Left renal cortex interstitium (tissue), 4 donors: Measurements from ENCODE around the gene DEPDC1B. TPM values are rescaled to one million over a fixed set of nuclear protein-coding genes. Genes with fewer than 3 reads are reported as not detected.
"Not testable (repeated sequence)": the region's sequence is repeated elsewhere in the genome, so short reads cannot be mapped to it uniquely, and the experiment has no call there.

Source experiments
- DNase-seq, 4 donors: peaks; one replicate each; pipeline ENCODE4 v3.0.0-alpha.2; 2013; ENCODE audit warnings: low read depth in 4 of 4, low spot score in 2 of 4, missing footprints in 1 of 4
- polyA plus RNA-seq, 4 donors: library from polyadenylated mRNA; unstranded; fragments of 120-200 nt; gene quantifications; one replicate each; pipeline ENCODE4 v1.2.1, GENCODE V29; 2013; ENCODE audit not compliant: insufficient read length in 4 of 4

Gene DEPDC1B, protein sequence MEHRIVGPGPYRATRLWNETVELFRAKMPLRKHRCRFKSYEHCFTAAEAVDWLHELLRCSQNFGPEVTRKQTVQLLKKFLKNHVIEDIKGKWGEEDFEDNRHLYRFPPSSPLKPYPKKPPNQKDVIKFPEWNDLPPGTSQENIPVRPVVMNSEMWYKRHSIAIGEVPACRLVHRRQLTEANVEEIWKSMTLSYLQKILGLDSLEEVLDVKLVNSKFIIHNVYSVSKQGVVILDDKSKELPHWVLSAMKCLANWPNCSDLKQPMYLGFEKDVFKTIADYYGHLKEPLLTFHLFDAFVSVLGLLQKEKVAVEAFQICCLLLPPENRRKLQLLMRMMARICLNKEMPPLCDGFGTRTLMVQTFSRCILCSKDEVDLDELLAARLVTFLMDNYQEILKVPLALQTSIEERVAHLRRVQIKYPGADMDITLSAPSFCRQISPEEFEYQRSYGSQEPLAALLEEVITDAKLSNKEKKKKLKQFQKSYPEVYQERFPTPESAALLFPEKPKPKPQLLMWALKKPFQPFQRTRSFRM
- polyA plus RNA-seq = 10 to 100 TPM; 23.8 to 29.0 (median 26.9) TPM

DNA sequence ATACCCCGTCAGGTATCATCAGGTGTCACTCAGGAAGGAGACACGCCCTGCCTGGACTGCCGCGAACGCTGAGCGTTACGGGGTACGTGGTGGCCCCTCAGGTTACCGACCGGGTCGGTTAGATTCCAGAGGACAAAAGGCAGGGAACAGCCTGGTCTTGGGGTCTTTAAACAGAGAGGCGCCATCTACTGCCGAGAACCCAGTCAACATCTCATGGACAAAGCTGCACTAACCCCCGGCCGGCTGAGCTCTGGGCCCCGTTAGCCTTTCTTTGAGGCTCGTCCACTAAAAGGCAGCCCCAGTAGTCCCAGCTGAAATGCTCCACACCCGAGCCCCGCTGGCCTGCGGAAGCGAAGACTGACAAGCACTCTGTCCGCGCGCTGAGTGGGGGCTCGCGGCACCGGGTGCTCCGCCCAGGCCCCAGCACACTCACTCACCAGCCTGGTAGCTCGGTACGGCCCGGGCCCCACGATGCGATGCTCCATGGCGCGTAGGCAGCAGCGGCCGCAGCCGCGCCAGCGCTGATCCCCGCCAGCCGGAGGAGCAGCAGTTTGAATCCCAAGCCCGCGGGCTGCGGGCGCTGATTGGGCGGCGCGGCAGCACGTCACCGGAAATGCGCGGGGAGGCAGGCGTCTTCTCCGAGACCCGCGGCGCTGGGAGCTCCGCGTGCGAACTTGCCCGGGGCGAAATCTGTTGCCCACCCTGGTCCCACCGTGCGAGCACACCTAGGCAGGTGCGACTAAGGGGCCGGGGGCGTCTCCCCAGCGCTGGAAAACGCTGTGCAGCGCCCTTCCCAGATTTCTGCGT, at the start of gene DEPDC1B:
Gene DEPDC1B, minus strand, starts transcription at position 558 of the 807 bp plus-strand sequence. Its CDS starts 73 bp downstream, at position 485.
- DNase-seq = peak; percentile 75 to 86 (median 79)

- DNase-seq = no peak
These were observed 44.7 kb upstream of the DEPDC1B start for GRCh38 chr5:60744682-60745081.

GRCh38 chr5:60743511-60744314, 43.7 kb upstream of the DEPDC1B start:
- no peak for DNase-seq

GRCh38 chr5:60740322-60740721, 40.4 kb upstream of the DEPDC1B start:
- no peak for DNase-seq

- DNase-seq = no peak
These were observed 39.0 kb upstream of the DEPDC1B start for GRCh38 chr5:60738933-60739332.

GRCh38 chr5:60738461-60738860, 38.5 kb upstream of the DEPDC1B start:
- DNase-seq = no peak

GRCh38 chr5:60730858-60731257, 30.9 kb upstream of the DEPDC1B start:
- not testable (repeated sequence) for DNase-seq

GRCh38 chr5:60727033-60727679, 27.2 kb upstream of the DEPDC1B start:
- no peak for DNase-seq

GRCh38 chr5:60724126-60724525, 24.2 kb upstream of the DEPDC1B start:
- no peak for DNase-seq

GRCh38 chr5:60722416-60722815, 22.4 kb upstream of the DEPDC1B start:
- no peak for DNase-seq

- no peak for DNase-seq
These were observed 19.4 kb upstream of the DEPDC1B start for GRCh38 chr5:60719329-60719728.

GRCh38 chr5:60718166-60718892, 18.4 kb upstream of the DEPDC1B start:
- no peak for DNase-seq

DNA sequence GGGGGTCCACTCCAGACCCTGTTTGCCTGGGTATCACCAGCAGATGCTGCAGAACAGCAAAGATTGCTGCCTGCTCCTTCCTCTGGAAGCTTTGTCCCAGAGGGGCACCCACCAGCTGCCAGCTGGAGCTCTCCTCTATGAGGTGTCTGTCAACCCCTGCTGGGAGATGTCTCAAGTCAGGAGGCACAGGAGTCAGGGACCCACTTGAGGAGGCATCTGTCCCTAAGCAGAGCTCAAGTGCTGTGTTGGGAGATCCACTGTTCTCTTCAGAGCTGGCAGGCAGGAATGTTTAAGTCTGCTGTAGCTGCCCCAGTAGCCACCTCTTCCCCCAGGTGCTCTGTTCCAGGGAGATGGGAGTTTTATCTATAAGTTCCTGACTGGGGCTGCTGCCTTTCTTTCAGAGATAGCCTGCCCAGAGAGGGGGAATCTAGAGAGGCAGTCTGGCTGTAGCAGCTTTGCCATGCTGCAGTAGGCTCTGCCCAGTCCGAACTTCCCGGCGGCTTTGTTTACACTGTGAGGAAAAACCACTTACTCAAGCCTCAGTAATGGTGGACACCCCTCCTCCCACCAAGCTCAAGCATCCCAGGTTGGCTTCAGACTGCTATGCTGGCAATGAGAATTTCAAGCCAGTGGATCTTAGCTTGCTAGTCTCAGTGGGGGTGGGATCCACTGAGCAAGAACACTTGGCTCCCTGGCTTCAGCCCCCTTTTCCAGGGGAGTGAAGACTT, 15.4 kb upstream of the DEPDC1B start:
- not testable (repeated sequence) for DNase-seq

- DNase-seq = no peak
These were observed 13.0 kb upstream of the DEPDC1B start for GRCh38 chr5:60712950-60713349.

GRCh38 chr5:60711892-60712291, 11.9 kb upstream of the DEPDC1B start:
- not testable (repeated sequence) for DNase-seq

DNA sequence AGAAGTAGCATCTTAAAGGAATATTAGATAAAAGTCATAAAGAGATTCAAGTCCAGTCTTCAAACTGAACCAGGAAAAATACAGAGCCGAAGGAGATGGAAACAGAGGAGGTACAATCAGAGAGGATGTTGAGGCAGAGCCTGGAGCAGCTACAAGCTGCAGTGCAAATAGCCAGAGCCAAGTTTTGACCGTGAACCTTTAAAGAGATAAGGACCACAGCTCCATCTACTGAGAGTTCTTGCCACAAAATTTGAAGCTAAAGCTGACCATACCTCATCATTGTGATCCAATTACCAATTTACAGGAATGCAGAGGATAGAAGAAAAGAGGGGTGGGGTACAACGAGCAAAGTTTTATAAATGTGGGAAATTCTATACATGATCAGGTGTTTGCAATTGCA, 10.4 kb upstream of the DEPDC1B start:
- no peak for DNase-seq

DNA sequence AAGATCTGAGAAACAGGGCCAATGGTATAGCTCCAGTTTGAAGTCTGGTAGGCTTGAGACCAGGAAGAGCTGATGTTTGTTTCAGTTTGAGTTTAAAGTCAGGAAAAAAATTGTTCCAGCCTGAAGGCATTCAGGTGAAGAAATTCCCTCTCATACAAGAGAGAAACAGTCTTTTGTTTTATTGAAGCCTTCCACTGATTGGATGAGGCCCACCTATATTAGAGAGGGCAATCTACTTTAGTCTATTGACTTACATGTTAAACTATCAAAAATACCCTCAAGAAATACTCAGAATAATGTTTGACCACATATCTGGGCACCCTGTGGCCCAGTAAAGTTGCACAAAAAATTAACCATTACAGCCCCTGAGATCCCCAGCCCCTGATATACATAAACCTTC, 5.2 kb upstream of the DEPDC1B start:
- no peak for DNase-seq

GRCh38 chr5:60703944-60704343, 4.0 kb upstream of the DEPDC1B start:
- DNase-seq = no peak
